VCaP (cell line): ENCODE data around the gene PSG11.

Source experiments
- H3K27ac ChIP-seq: fragments of 450-650 bp; 2 replicates; pipeline ENCODE4 v1.5.1; 2017
- CTCF ChIP-seq: fragments of 450-650 bp; conservative IDR thresholded peaks from 2 replicates; pipeline ENCODE4 v1.5.1; 2017; ENCODE audit warnings: mild to moderate bottlenecking, moderate library complexity

PSG11 gene

GRCh38 chr19:42961119-42961518 lies 65.2 kb downstream of the PSG11 start:
- no peak overlapping the region for H3K27ac ChIP-seq
- no peak for TF ChIP-seq CTCF
